ENCODE measurements around the gene ZC3HAV1L. TPM values are rescaled to one million over a fixed set of nuclear protein-coding genes. Genes with fewer than 3 reads are reported as not detected.
"Not testable (repeated sequence)": the region's sequence is repeated elsewhere in the genome, so short reads cannot be mapped to it uniquely, and the experiment has no call there.

Gene ZC3HAV1L
- total RNA-seq = 16.1 and 31.5 TPM in 2 replicates
- 12.7 TPM for polyA plus RNA-seq (2012)

- DNase-seq (ENCODE audit: low read depth) = peak; percentile 75
Observed at GRCh38 chr7:139035586-139036353, at the start of gene ZC3HAV1L. TSS of gene ZC3HAV1L (minus strand) at chr7:139036042. CDS start at chr7:139036017, 25 bp downstream.

- no peak for DNase-seq (ENCODE audit: low read depth)
Observed at GRCh38 chr7:139084709-139085108, 48.9 kb upstream of the ZC3HAV1L start.

GRCh38 chr7:139081584-139081983 is 45.7 kb upstream of the ZC3HAV1L start:
- no peak for DNase-seq (ENCODE audit: low read depth)

GRCh38 chr7:139080905-139081304 is 45.1 kb upstream of the ZC3HAV1L start:
- DNase-seq (ENCODE audit: low read depth) = no peak

GRCh38 chr7:139079861-139080260 is 44.0 kb upstream of the ZC3HAV1L start:
- DNase-seq (ENCODE audit: low read depth) = no peak

GRCh38 chr7:139078911-139079310 is 43.1 kb upstream of the ZC3HAV1L start:
- no peak for DNase-seq (ENCODE audit: low read depth)

- DNase-seq (ENCODE audit: low read depth) = no peak
Observed at GRCh38 chr7:139078399-139078798, 42.6 kb upstream of the ZC3HAV1L start.

- DNase-seq (ENCODE audit: low read depth) = not testable (repeated sequence)
Observed at GRCh38 chr7:139077706-139078105, 41.9 kb upstream of the ZC3HAV1L start.

- peak; percentile 24 for DNase-seq (ENCODE audit: low read depth)
Observed at GRCh38 chr7:139075871-139076686, 40.2 kb upstream of the ZC3HAV1L start.

- peak; percentile 85 for DNase-seq (ENCODE audit: low read depth)
Observed at GRCh38 chr7:139075031-139075652, 39.3 kb upstream of the ZC3HAV1L start.

- no peak for DNase-seq (ENCODE audit: low read depth)
Observed at GRCh38 chr7:139072796-139073195, 37.0 kb upstream of the ZC3HAV1L start.

GRCh38 chr7:139071680-139072079 is 35.8 kb upstream of the ZC3HAV1L start:
- no peak for DNase-seq (ENCODE audit: low read depth)

- DNase-seq (ENCODE audit: low read depth) = no peak
Observed at GRCh38 chr7:139068544-139069399, 32.9 kb upstream of the ZC3HAV1L start.

GRCh38 chr7:139066315-139066714 is 30.5 kb upstream of the ZC3HAV1L start:
- DNase-seq (ENCODE audit: low read depth) = no peak

GRCh38 chr7:139065323-139065722 is 29.5 kb upstream of the ZC3HAV1L start:
- no peak for DNase-seq (ENCODE audit: low read depth)

GRCh38 chr7:139061416-139061815 is 25.6 kb upstream of the ZC3HAV1L start:
- DNase-seq (ENCODE audit: low read depth) = no peak

- peak; percentile 42 for DNase-seq (ENCODE audit: low read depth)
Observed at GRCh38 chr7:139060695-139061237, 24.9 kb upstream of the ZC3HAV1L start.

GRCh38 chr7:139059905-139060304 is 24.1 kb upstream of the ZC3HAV1L start:
- no peak for DNase-seq (ENCODE audit: low read depth)

- peak; percentile 28 for DNase-seq (ENCODE audit: low read depth)
Observed at GRCh38 chr7:139058943-139059342, 23.1 kb upstream of the ZC3HAV1L start.

- no peak for DNase-seq (ENCODE audit: low read depth)
Observed at GRCh38 chr7:139055674-139056073, 19.8 kb upstream of the ZC3HAV1L start.

GRCh38 chr7:139054656-139055055 is 18.8 kb upstream of the ZC3HAV1L start:
- not testable (repeated sequence) for DNase-seq (ENCODE audit: low read depth)
